ENCODE measurements around the gene GALNT4. TPM values are rescaled to one million over a fixed set of nuclear protein-coding genes. Genes with fewer than 3 reads are reported as not detected.

GALNT4 gene
- total RNA-seq, 1 donor from 2014 or later = 5.7 TPM

- Mint-ChIP-seq H3K27me3 (ENCODE audit: unreplicated experiment) (peaks cover 2% of the 10 kb centered on the region), H3K36me3 (ENCODE audit: low read depth, unreplicated experiment) (no peaks in the 10 kb centered on the region), H3K4me1 (ENCODE audit: unreplicated experiment) (no peaks in the 10 kb centered on the region), H3K4me3 (ENCODE audit: unreplicated experiment) (no peak overlapping the region), H3K27ac (ENCODE audit: unreplicated experiment) (no peak overlapping the region), H3K9me3 (ENCODE audit: unreplicated experiment) (peaks cover 3% of the 10 kb centered on the region)
- no peak for DNase-seq (ENCODE audit: low spot score)
- no peak for TF ChIP-seq CTCF (IDR thresholded peaks at IDR 0.05; ENCODE audit: unreplicated experiment)
Observed at GRCh38 chr12:89567691-89568239, 43.2 kb upstream of the GALNT4 start.

- Mint-ChIP-seq H3K27me3 (ENCODE audit: unreplicated experiment) (peaks cover 2% of the 10 kb centered on the region), H3K9me3 (ENCODE audit: unreplicated experiment) (peaks cover 3% of the 10 kb centered on the region), H3K27ac (ENCODE audit: unreplicated experiment) (no peak overlapping the region), H3K36me3 (ENCODE audit: low read depth, unreplicated experiment) (no peaks in the 10 kb centered on the region), H3K4me1 (ENCODE audit: unreplicated experiment) (no peaks in the 10 kb centered on the region), H3K4me3 (ENCODE audit: unreplicated experiment) (no peak overlapping the region)
- no peak for DNase-seq (ENCODE audit: low spot score)
- TF ChIP-seq CTCF (IDR thresholded peaks at IDR 0.05; ENCODE audit: unreplicated experiment) = no peak
Observed at GRCh38 chr12:89566615-89567014, 42.0 kb upstream of the GALNT4 start.

GRCh38 chr12:89565002-89565401 lies 40.4 kb upstream of the GALNT4 start:
- Mint-ChIP-seq H3K4me3 (ENCODE audit: unreplicated experiment) (no peak overlapping the region), H3K27me3 (ENCODE audit: unreplicated experiment) (no peaks in the 10 kb centered on the region), H3K9me3 (ENCODE audit: unreplicated experiment) (no peaks in the 10 kb centered on the region), H3K36me3 (ENCODE audit: low read depth, unreplicated experiment) (no peaks in the 10 kb centered on the region), H3K4me1 (ENCODE audit: unreplicated experiment) (no peaks in the 10 kb centered on the region), H3K27ac (ENCODE audit: unreplicated experiment) (no peak overlapping the region)
- no peak for TF ChIP-seq CTCF (IDR thresholded peaks at IDR 0.05; ENCODE audit: unreplicated experiment)
- DNase-seq (ENCODE audit: low spot score) = no peak

GRCh38 chr12:89559753-89560152 lies 35.2 kb upstream of the GALNT4 start:
- DNase-seq (ENCODE audit: low spot score) = no peak
- H3K27me3 Mint-ChIP-seq (ENCODE audit: unreplicated experiment) = peaks cover 2% of the 10 kb centered on the region

More at GRCh38 chr12:89559753-89560152, 35.2 kb upstream of the GALNT4 start:
- Mint-ChIP-seq H3K27ac (ENCODE audit: unreplicated experiment) (no peak overlapping the region), H3K9me3 (ENCODE audit: unreplicated experiment) (no peaks in the 10 kb centered on the region), H3K36me3 (ENCODE audit: low read depth, unreplicated experiment) (no peaks in the 10 kb centered on the region), H3K4me1 (ENCODE audit: unreplicated experiment) (no peaks in the 10 kb centered on the region), H3K4me3 (ENCODE audit: unreplicated experiment) (no peak overlapping the region)
- TF ChIP-seq CTCF (IDR thresholded peaks at IDR 0.05; ENCODE audit: unreplicated experiment) = no peak

Measured in endothelial cell (in vitro differentiated cells).